Chondrocyte (in vitro differentiated cells): ENCODE results near the gene RNF115. TPM values are rescaled to one million over a fixed set of nuclear protein-coding genes. Genes with fewer than 3 reads are reported as not detected.

Experiments
- DNase-seq: peaks from one replicate; pipeline ENCODE4 v3.0.0; 2021; ENCODE audit warnings: mixed read lengths, low spot score
- H3K27ac Mint-ChIP-seq: one replicate; pipeline ENCODE4 v1.8.0; 2021; ENCODE audit warnings: mild to moderate bottlenecking, moderate library complexity, mixed read lengths; ENCODE audit not compliant: unreplicated experiment
- H3K27me3 Mint-ChIP-seq: 2 replicates; pipeline ENCODE4 v1.8.0; 2021; ENCODE audit warnings: low read depth, mixed read lengths
- H3K36me3 Mint-ChIP-seq: 2 replicates; pipeline ENCODE4 v1.8.0; 2021; ENCODE audit warnings: low read depth, mixed read lengths
- H3K4me1 Mint-ChIP-seq: 2 replicates; pipeline ENCODE4 v1.8.0; 2021; ENCODE audit warnings: low read depth, mild to moderate bottlenecking, mixed read lengths
- H3K4me3 Mint-ChIP-seq: one replicate; pipeline ENCODE4 v1.8.0; 2021; ENCODE audit warnings: mild to moderate bottlenecking, moderate library complexity, mixed read lengths; ENCODE audit not compliant: unreplicated experiment
- H3K9me3 Mint-ChIP-seq: 2 replicates; pipeline ENCODE4 v1.8.0; 2021; ENCODE audit warnings: low read depth, mixed read lengths
- CTCF ChIP-seq: fragments of 200-600 bp; sonication (generic); IDR thresholded peaks from 2 replicates; pipeline ENCODE4 v1.5.0; 2021; ENCODE audit warnings: antibody characterized with exemption, mild to moderate bottlenecking, moderate library complexity
- total RNA-seq: library from RNA; stranded (reverse); gene quantifications from 3 replicates; pipeline ENCODE4 v1.2.1, GENCODE V29; 2021

RNF115 gene
- total RNA-seq, 1 donor from 2014 or later, result 12.7 TPM

DNA sequence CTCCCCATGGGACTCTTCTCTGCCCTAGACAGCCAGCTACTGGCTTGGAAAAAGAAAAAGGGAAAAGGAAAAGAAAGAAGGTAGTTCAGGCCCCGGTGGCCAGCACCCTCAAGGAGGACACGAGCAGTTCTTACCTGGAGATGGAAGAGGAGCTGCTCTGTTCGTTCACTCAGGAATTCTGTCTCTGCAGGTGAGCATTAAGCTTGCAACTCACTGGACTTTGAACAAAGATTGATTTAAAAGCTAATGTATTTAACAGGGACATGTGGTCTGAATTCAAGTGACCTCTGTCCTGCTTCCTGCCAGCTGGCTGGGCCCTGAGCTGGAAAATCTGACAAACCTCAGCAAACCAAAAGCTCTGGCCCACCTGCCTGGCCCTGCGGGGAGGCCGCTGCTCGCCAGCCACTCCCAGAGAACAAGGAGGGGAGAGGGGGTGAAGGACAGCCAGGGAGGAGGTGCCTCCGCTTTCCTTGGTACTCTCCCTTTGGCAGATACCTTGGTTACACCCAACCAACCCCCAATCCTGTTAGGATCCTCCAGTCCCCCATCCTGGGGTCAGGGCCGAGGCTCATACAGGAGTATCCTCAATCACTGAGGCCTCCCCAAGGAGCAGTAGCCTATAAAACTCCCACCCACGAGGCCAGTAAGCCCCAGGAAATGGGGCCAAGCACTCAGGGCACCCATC is 116.6 kb downstream of the RNF115 start, which contains the start of gene PDZK1:
Gene PDZK1 (minus strand): TSS at position 186 of the 685 bp plus-strand sequence. CDS start 19,347 bp downstream, outside the sequence.
- Mint-ChIP-seq H3K27ac (peak within 1 kb of the TSS; percentile 43), H3K36me3 (peaks cover 2% of the 10 kb centered on the region), H3K27me3 (no peaks in the 10 kb centered on the region), H3K4me3 (no peak within 1 kb of the TSS), H3K4me1 (peaks cover 19% of the 10 kb centered on the region), H3K9me3 (peaks cover 3% of the 10 kb centered on the region)
- no peak for TF ChIP-seq CTCF
- no peak for DNase-seq

GRCh38 chr1:145706086-145706664 is 117.7 kb downstream of the RNF115 start:
- Mint-ChIP-seq H3K4me1 (peaks cover 16% of the 10 kb centered on the region), H3K9me3 (peaks cover 3% of the 10 kb centered on the region), H3K27me3 (no peaks in the 10 kb centered on the region), H3K27ac (peak overlapping the region; percentile 43), H3K4me3 (no peak overlapping the region), H3K36me3 (peaks cover 2% of the 10 kb centered on the region)
- DNase-seq, result no peak
- no peak for TF ChIP-seq CTCF

- H3K9me3 Mint-ChIP-seq, result peaks cover 3% of the 10 kb centered on the region
- DNase-seq, result no peak
- H3K4me3 Mint-ChIP-seq, result no peak overlapping the region
- H3K4me1 Mint-ChIP-seq, result peaks cover 14% of the 10 kb centered on the region
- no peak for TF ChIP-seq CTCF
- H3K27me3 Mint-ChIP-seq, result no peaks in the 10 kb centered on the region
- H3K36me3 Mint-ChIP-seq, result peaks cover 2% of the 10 kb centered on the region
- H3K27ac Mint-ChIP-seq, result no peak overlapping the region
These were observed 118.3 kb downstream of the RNF115 start for GRCh38 chr1:145705622-145706021.

- Mint-ChIP-seq H3K36me3 (no peaks in the 10 kb centered on the region), H3K27me3 (no peaks in the 10 kb centered on the region), H3K9me3 (no peaks in the 10 kb centered on the region), H3K27ac (no peak overlapping the region), H3K4me3 (no peak overlapping the region), H3K4me1 (peaks cover 14% of the 10 kb centered on the region)
- TF ChIP-seq CTCF, result no peak
- DNase-seq, result no peak
These were observed 121.1 kb downstream of the RNF115 start for GRCh38 chr1:145702826-145703225.

DNA sequence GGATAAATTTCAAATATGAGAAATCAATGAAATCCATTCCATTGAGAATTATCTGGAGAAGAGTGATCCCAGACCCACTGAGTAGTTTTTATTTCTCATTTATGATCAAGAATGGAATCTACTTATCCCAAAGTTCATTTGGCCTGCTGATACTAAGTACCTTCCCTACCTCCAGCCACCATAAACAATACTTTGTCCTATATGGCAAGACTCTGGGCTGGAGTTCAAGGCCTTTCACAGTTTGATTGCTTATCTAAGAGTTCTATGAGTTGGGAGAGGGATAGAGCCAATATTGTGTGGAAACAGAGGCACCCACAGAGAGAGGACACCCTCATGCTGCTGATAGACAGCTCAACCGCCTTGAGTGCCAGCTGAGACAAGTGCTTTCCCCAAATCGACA is 121.8 kb downstream of the RNF115 start:
- DNase-seq, result no peak
- no peaks in the 10 kb centered on the region for H3K9me3 Mint-ChIP-seq
- no peak overlapping the region for H3K4me3 Mint-ChIP-seq
- peaks cover 14% of the 10 kb centered on the region for H3K4me1 Mint-ChIP-seq
- H3K27me3 Mint-ChIP-seq, result no peaks in the 10 kb centered on the region
- H3K36me3 Mint-ChIP-seq, result peaks cover 1% of the 10 kb centered on the region
- TF ChIP-seq CTCF, result no peak
- H3K27ac Mint-ChIP-seq, result no peak overlapping the region
